ENCODE measurements around the gene ADAMTS3. TPM values are rescaled to one million over a fixed set of nuclear protein-coding genes. Genes with fewer than 3 reads are reported as not detected.
"Not testable (repeated sequence)": the region's sequence is repeated elsewhere in the genome, so short reads cannot be mapped to it uniquely, and the experiment has no call there.

The ADAMTS3 gene
- total and polyA plus RNA-seq, 2 experiments from 2014 or later = 1.2 to 3.7 TPM

DNA sequence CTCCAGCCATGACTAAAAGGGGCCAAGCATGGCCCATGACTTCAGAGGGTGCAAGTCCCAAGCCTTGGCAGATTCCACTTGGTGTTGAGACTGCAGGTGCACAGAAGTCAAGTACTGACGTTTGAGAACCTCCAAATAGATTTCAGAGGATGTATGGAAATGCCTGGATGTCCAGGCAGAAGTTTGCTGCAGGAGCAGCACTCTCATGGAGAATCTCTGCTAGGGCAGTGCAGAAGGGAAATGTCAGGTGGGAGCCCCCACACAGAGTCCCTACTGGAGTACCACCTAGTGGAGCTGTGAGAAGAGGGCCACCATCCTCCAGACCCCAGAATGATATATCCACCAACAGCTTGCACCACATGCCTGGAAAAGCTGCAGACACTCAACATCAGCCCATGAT lies 28.3 kb downstream of the ADAMTS3 start:
- H3K27me3 ChIP-seq (ENCODE audit: insufficient read depth); ATAC-seq; H2AFZ ChIP-seq; H3K4me1 Mint-ChIP-seq; H3K4me1 ChIP-seq (ENCODE audit: insufficient read depth); H3K4me3 ChIP-seq; H3F3A ChIP-seq (replicated peaks; ENCODE audit: low read depth); DNase-seq (ENCODE audit: low spot score); H3K27ac ChIP-seq (ENCODE audit: low read depth); H3K27ac Mint-ChIP-seq; H3K27me3 Mint-ChIP-seq (ENCODE audit: insufficient read depth, low read depth, poor library complexity); H3K79me2 ChIP-seq (replicated peaks; ENCODE audit: insufficient read depth); H3K4me3 Mint-ChIP-seq; H3K36me3 ChIP-seq (ENCODE audit: insufficient read depth); H4K20me1 ChIP-seq (replicated peaks; ENCODE audit: insufficient read depth); H3K4me2 ChIP-seq; H3K9me2 ChIP-seq (ENCODE audit: insufficient read depth): not testable (repeated sequence)
- Mint-ChIP-seq H3K9me3 (peaks cover 33% of the 10 kb centered on the region), H3K36me3 (ENCODE audit: low read depth) (peaks cover 29% of the 10 kb centered on the region)

DNA sequence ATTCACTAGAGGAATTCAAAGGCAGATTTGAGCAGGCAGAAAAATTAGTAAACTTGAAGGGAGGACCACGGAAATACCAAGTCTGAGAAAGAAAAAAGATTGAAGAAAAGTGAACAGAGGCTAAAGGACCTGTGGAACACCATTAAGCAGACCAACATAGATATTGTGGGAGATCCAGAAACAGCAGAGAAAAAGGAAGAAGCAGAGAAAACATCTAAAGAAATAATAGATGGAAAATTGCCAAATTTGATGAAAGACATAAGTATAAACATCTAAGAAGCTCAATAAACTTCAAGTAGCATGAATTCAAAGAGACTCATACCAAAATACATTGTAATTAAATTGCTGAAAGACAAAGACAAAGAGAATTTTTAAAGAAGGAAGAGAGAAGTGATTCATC lies 31.0 kb downstream of the ADAMTS3 start:
- Mint-ChIP-seq H3K9me3 (peaks cover 33% of the 10 kb centered on the region), H3K27me3 (ENCODE audit: insufficient read depth, low read depth, poor library complexity) (peaks cover 2% of the 10 kb centered on the region), H3K4me1 (no peaks in the 10 kb centered on the region), H3K4me3 (no peak overlapping the region), H3K27ac (no peak overlapping the region), H3K36me3 (ENCODE audit: low read depth) (peaks cover 29% of the 10 kb centered on the region)
- ATAC-seq (no peak), DNase-seq (ENCODE audit: low spot score) (no peak)
- Histone ChIP-seq H3K9me2 (ENCODE audit: insufficient read depth) (no peaks in the 10 kb centered on the region), H3F3A (replicated peaks; ENCODE audit: low read depth) (no peaks in the 10 kb centered on the region), H3K4me3 (no peak overlapping the region), H3K27me3 (ENCODE audit: insufficient read depth) (no peaks in the 10 kb centered on the region), H4K20me1 (replicated peaks; ENCODE audit: insufficient read depth) (no peaks in the 10 kb centered on the region), H3K36me3 (ENCODE audit: insufficient read depth) (no peaks in the 10 kb centered on the region), H3K4me2 (no peak overlapping the region), H3K79me2 (replicated peaks; ENCODE audit: insufficient read depth) (no peaks in the 10 kb centered on the region), H3K4me1 (ENCODE audit: insufficient read depth) (no peaks in the 10 kb centered on the region), H3K27ac (ENCODE audit: low read depth) (no peak overlapping the region), H2AFZ (no peak overlapping the region)
- TF ChIP-seq, protein P1, sequence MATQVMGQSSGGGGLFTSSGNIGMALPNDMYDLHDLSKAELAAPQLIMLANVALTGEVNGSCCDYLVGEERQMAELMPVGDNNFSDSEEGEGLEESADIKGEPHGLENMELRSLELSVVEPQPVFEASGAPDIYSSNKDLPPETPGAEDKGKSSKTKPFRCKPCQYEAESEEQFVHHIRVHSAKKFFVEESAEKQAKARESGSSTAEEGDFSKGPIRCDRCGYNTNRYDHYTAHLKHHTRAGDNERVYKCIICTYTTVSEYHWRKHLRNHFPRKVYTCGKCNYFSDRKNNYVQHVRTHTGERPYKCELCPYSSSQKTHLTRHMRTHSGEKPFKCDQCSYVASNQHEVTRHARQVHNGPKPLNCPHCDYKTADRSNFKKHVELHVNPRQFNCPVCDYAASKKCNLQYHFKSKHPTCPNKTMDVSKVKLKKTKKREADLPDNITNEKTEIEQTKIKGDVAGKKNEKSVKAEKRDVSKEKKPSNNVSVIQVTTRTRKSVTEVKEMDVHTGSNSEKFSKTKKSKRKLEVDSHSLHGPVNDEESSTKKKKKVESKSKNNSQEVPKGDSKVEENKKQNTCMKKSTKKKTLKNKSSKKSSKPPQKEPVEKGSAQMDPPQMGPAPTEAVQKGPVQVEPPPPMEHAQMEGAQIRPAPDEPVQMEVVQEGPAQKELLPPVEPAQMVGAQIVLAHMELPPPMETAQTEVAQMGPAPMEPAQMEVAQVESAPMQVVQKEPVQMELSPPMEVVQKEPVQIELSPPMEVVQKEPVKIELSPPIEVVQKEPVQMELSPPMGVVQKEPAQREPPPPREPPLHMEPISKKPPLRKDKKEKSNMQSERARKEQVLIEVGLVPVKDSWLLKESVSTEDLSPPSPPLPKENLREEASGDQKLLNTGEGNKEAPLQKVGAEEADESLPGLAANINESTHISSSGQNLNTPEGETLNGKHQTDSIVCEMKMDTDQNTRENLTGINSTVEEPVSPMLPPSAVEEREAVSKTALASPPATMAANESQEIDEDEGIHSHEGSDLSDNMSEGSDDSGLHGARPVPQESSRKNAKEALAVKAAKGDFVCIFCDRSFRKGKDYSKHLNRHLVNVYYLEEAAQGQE (IDR thresholded peaks at IDR 0.05; ENCODE audit: unreplicated experiment) = no peak
- TF ChIP-seq EZH2phosphoT487 (IDR thresholded peaks at IDR 0.05; ENCODE audit: unreplicated experiment) (no peak), POLR2AphosphoS5 (IDR thresholded peaks at IDR 0.05; ENCODE audit: low read depth) (no peak)
- TF ChIP-seq, protein P2, sequence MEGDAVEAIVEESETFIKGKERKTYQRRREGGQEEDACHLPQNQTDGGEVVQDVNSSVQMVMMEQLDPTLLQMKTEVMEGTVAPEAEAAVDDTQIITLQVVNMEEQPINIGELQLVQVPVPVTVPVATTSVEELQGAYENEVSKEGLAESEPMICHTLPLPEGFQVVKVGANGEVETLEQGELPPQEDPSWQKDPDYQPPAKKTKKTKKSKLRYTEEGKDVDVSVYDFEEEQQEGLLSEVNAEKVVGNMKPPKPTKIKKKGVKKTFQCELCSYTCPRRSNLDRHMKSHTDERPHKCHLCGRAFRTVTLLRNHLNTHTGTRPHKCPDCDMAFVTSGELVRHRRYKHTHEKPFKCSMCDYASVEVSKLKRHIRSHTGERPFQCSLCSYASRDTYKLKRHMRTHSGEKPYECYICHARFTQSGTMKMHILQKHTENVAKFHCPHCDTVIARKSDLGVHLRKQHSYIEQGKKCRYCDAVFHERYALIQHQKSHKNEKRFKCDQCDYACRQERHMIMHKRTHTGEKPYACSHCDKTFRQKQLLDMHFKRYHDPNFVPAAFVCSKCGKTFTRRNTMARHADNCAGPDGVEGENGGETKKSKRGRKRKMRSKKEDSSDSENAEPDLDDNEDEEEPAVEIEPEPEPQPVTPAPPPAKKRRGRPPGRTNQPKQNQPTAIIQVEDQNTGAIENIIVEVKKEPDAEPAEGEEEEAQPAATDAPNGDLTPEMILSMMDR (conservative IDR thresholded peaks at IDR 0.05; ENCODE audit: low read depth in 2 of 2) = no peak

DNA sequence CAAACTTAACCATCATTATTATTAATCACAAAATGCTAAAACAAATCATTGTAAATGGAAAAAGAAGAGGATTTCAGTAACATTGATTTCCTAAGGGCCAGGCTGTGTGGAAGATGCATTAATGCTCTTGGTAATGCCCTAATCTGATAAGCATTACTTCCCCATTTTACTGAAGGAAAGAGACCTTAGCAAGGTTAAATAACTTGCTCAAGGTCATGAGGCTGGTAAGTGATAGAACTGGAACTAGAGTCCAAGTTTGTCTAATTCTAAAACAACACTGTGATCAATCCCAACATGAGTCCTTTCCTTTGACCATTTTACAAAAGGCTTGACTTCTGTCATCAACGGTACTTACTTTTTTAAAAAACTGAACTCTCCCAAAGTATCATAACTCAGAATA lies 32.6 kb downstream of the ADAMTS3 start:
- peaks cover 26% of the 10 kb centered on the region for H3K36me3 Mint-ChIP-seq (ENCODE audit: low read depth)
- no peak overlapping the region for H3K27ac Mint-ChIP-seq
- Histone ChIP-seq H3K27ac (ENCODE audit: low read depth) (no peak overlapping the region), H3K9me2 (ENCODE audit: insufficient read depth) (no peaks in the 10 kb centered on the region), H3K27me3 (ENCODE audit: insufficient read depth) (no peaks in the 10 kb centered on the region), H3K4me1 (ENCODE audit: insufficient read depth) (no peaks in the 10 kb centered on the region), H3K4me2 (no peak overlapping the region), H3K4me3 (no peak overlapping the region), H3K36me3 (ENCODE audit: insufficient read depth) (no peaks in the 10 kb centered on the region), H2AFZ (no peak overlapping the region), H3K79me2 (replicated peaks; ENCODE audit: insufficient read depth) (no peaks in the 10 kb centered on the region), H4K20me1 (replicated peaks; ENCODE audit: insufficient read depth) (no peaks in the 10 kb centered on the region), H3F3A (replicated peaks; ENCODE audit: low read depth) (no peaks in the 10 kb centered on the region)
- no peak for DNase-seq (ENCODE audit: low spot score)
- H3K4me1 Mint-ChIP-seq = no peaks in the 10 kb centered on the region
- peaks cover 30% of the 10 kb centered on the region for H3K9me3 Mint-ChIP-seq
- no peak overlapping the region for H3K4me3 Mint-ChIP-seq
- peaks cover 2% of the 10 kb centered on the region for H3K27me3 Mint-ChIP-seq (ENCODE audit: insufficient read depth, low read depth, poor library complexity)
- no peak for ATAC-seq
- TF ChIP-seq CREB1 (CRISPR knock-in tag; IDR thresholded peaks at IDR 0.05; ENCODE audit: low read depth) = no peak
- TF ChIP-seq, protein P2 (conservative IDR thresholded peaks at IDR 0.05; ENCODE audit: low read depth in 2 of 2) = no peak
- TF ChIP-seq STAT1 (IDR thresholded peaks at IDR 0.05; ENCODE audit: unreplicated experiment) = no peak
- TF ChIP-seq, protein P3, sequence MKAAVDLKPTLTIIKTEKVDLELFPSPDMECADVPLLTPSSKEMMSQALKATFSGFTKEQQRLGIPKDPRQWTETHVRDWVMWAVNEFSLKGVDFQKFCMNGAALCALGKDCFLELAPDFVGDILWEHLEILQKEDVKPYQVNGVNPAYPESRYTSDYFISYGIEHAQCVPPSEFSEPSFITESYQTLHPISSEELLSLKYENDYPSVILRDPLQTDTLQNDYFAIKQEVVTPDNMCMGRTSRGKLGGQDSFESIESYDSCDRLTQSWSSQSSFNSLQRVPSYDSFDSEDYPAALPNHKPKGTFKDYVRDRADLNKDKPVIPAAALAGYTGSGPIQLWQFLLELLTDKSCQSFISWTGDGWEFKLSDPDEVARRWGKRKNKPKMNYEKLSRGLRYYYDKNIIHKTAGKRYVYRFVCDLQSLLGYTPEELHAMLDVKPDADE (IDR thresholded peaks at IDR 0.05) = no peak
- no peak for TF ChIP-seq EZH2 (IDR thresholded peaks at IDR 0.05; ENCODE audit: low read depth, unreplicated experiment)
- TF ChIP-seq ZNF331 (CRISPR knock-in tag; IDR thresholded peaks at IDR 0.05; ENCODE audit: low read depth) = no peak
